GM12872 (cell line): ENCODE measurements around the gene NTMT1.

ENCODE experiments used
- CTCF ChIP-seq: IDR thresholded peaks from 3 replicates; pipeline ENCODE4 v1.5.1; 2011; ENCODE audit warnings: low read depth, mild to moderate bottlenecking, low read length, moderate library complexity; ENCODE audit not compliant: insufficient read depth

Gene NTMT1

GRCh38 chr9:129641750-129642585, 16.0 kb downstream of the NTMT1 start, which contains the start of gene ASB6:
ASB6 (minus strand) TSS chr9:129642151; CDS start chr9:129641999, 152 bp downstream.
- peak; percentile 89 for TF ChIP-seq CTCF

- TF ChIP-seq CTCF: no peak
Measured at GRCh38 chr9:129643706-129644105, 17.7 kb downstream of the NTMT1 start.

- TF ChIP-seq CTCF: no peak
Measured at GRCh38 chr9:129644365-129644764, 18.4 kb downstream of the NTMT1 start.

- TF ChIP-seq CTCF: no peak
Measured at GRCh38 chr9:129644902-129645301, 18.9 kb downstream of the NTMT1 start.

GRCh38 chr9:129646252-129646651, 20.3 kb downstream of the NTMT1 start:
- no peak for TF ChIP-seq CTCF

GRCh38 chr9:129646654-129647053, 20.7 kb downstream of the NTMT1 start:
- TF ChIP-seq CTCF: no peak

- no peak for TF ChIP-seq CTCF
Measured at GRCh38 chr9:129647635-129648034, 21.7 kb downstream of the NTMT1 start.
